Stimulated activated CD4-positive, alpha-beta T cell treated with anti-CD3 and anti-CD28 coated beads, Interleukin-2, amount 100 ng/mL, for 4 hours (primary cell): Measurements from ENCODE around the gene HIKESHI.

Experiments used
- DNase-seq: peaks from one replicate; pipeline ENCODE4 v3.0.0-alpha.2; 2020; ENCODE audit warnings: low read depth

HIKESHI gene

GRCh38 chr11:86374586-86374985 lies 72.5 kb downstream of the HIKESHI start, which contains the start of gene CCDC81:
CCDC81 (plus strand) TSS chr11:86374887; CDS start chr11:86375164, 277 bp downstream.
- DNase-seq, result no peak

GRCh38 chr11:86377972-86378371 lies 75.9 kb downstream of the HIKESHI start:
- DNase-seq, result no peak

DNA sequence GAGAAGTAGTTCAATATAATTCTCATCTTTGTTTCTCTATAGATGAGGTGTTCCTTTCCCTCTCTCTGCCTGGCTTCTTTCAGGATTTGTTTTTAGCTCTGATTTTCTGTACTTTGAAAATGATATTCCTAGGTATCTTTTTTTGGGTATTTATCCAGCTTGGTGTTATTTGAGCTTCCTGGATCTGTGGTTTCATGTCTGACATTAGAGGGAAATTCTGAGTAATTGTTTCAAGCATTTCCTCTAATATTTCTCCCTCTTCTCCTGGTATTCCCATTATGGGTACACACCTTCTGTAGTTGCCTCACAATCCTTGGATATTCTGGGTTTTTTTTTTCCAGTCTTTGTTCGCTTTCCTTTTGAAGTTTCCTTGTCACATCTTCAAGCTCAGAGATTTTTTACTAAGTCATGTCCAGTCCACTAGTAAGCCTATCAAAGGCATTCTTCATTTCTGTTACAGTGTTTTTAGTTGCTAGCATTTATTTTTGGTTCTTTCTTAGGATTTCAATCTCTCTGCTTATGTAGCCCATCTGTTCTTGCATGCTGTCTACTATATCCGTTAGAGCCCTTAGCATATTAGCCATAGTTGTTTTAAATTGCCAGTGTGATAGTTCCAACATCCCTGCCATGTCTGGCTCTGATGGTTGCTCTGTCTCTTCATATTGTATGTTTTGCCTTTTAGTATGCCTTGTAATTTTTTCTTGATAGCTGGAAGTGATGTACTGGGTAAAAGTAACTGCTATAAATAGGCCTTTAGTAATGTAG lies 78.4 kb downstream of the HIKESHI start:
- no peak for DNase-seq

GRCh38 chr11:86383041-86383955 lies 81.3 kb downstream of the HIKESHI start:
- DNase-seq, result no peak

GRCh38 chr11:86386283-86386682 lies 84.2 kb downstream of the HIKESHI start:
- no peak for DNase-seq

DNA sequence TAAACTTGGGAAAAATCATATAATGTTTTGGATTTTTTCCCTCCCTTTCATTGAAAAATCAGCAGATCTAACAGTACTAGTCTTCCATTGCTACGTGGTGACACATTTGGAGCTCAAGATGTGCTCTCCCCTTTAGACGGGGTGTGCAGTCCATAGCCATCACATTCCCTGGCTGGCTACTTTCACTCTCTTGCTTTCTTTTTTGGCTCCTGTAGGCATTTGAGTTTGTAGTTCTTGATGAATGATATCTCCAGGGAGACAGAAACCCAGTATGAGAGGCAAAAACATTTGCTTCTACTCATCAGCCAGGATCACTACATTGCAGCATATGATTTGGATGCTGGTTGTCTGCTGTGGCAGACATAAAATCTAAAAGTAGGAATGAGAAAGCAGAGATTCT lies 84.7 kb downstream of the HIKESHI start:
- DNase-seq, result no peak

DNA sequence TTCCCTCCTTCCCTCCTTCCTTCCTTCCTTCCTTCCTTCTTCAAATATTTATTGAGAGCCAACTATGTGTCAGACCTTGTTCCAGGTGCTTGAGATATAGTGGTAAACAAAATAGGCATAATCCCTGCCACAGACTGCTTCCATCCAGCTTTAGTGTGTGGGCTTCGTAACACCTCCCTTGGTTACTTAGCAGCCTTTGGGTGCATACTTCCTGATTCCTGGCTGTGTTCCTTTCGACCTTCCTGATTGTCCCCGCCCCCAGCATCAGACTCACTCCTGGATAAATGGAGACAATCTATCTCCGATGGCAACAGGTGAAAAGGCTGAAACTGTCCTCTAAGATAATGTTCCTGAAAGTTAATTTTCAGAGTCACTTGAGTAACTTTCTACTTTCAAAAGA lies 86.2 kb downstream of the HIKESHI start:
- DNase-seq, result no peak

GRCh38 chr11:86390487-86390886 lies 88.4 kb downstream of the HIKESHI start:
- DNase-seq, result no peak

DNA sequence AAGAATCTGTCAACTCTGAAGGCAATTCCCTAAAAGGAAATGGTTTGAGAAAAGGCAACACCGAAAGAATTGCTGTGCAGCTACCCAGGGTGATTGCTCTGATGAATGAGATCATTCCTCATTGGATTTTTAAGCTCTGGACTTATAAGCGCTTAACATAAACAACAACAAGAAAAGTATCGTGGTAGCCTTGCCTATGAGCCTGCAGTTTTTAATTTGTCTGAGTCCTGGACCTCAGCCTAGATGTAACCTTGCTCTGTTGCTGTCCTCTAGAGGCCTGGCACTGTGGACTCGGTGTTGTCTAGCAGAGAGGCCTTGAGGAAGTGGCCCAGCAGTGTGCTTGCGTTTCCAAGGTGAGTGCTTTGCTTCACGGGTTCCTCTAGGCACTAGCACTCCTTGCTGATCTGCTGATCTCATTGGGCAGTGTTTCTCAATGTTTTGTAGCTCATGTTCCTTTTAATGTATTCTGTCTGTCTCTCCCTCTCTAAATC lies 93.1 kb downstream of the HIKESHI start:
- no peak for DNase-seq
